CD14-positive monocyte (primary cell): ENCODE data around the gene IFNGR1. TPM values are rescaled to one million over a fixed set of nuclear protein-coding genes. Genes with fewer than 3 reads are reported as not detected.

Source experiments
- DNase-seq, 3 donors: peaks; one replicate each; pipeline ENCODE4 v3.0.0-alpha.2; 2011 to 2022
- H2AFZ ChIP-seq: 2 replicates; pipeline ENCODE4 v1.6.0; 2012; ENCODE audit warnings: mild to moderate bottlenecking, low read depth, low read length, inconsistent platforms; ENCODE audit not compliant: insufficient read depth, poor library complexity, severe bottlenecking
- H3K27ac ChIP-seq, 2 donors: 1 replicate in 1 of 2; 2 replicates in 1 of 2; pipeline ENCODE4 v1.5.1; 2012 to 2013; ENCODE audit warnings: low read length in 2 of 2, control low read depth in 1 of 2, inconsistent platforms in 1 of 2, low read depth in 1 of 2, mild to moderate bottlenecking in 1 of 2
- H3K27me3 ChIP-seq, 2 donors: one replicate each; pipeline versions ENCODE4 v1.6.0 to v1.6.1; 2011 to 2013; ENCODE audit warnings: low read length in 2 of 2; ENCODE audit not compliant: control insufficient read depth in 2 of 2, insufficient read depth in 2 of 2
- H3K36me3 ChIP-seq, 2 donors: replicated peaks in 1 of 2; 1 replicate in 1 of 2; 2 replicates in 1 of 2; pipeline versions ENCODE4 v1.5.1 to v1.6.1; 2012 to 2013; ENCODE audit warnings: low read length in 2 of 2, control low read depth in 1 of 2, inconsistent platforms in 1 of 2, mild to moderate bottlenecking in 1 of 2; ENCODE audit not compliant: insufficient read depth in 2 of 2, control insufficient read depth in 1 of 2
- H3K4me1 ChIP-seq, 2 donors: 1 replicate in 1 of 2; 2 replicates in 1 of 2; pipeline versions ENCODE4 v1.5.1 to v1.6.1; 2012 to 2013; ENCODE audit warnings: low read length in 2 of 2, control low read depth in 1 of 2, inconsistent platforms in 1 of 2, mild to moderate bottlenecking in 1 of 2, moderate library complexity in 1 of 2; ENCODE audit not compliant: insufficient read depth in 2 of 2, control insufficient read depth in 1 of 2
- H3K4me2 ChIP-seq: replicated peaks from 2 replicates; pipeline ENCODE3; 2012; ENCODE audit warnings: low read length, moderate library complexity, mild to moderate bottlenecking; ENCODE audit not compliant: poor library complexity, severe bottlenecking; ENCODE audit errors: extremely low read depth
- H3K4me3 ChIP-seq, 3 experiments: fragments of 200-600 bp in 1 of 3; sonication (generic) in 1 of 3; replicated peaks in 1 of 3; 1 replicate in 2 of 3; 2 replicates in 1 of 3; pipeline ENCODE4 v1.5.1; 2011 to 2013; ENCODE audit warnings: low read length in 3 of 3, mild to moderate bottlenecking in 3 of 3, control low read depth in 2 of 3, low read depth in 2 of 3, inconsistent platforms in 1 of 3, moderate library complexity in 1 of 3
- H3K79me2 ChIP-seq: 2 replicates; pipeline ENCODE4 v1.6.0; 2012; ENCODE audit warnings: mild to moderate bottlenecking, control low read depth, inconsistent platforms, low read length, moderate library complexity; ENCODE audit not compliant: insufficient read depth
- H3K9ac ChIP-seq: 2 replicates; pipeline ENCODE4 v1.6.0; 2017; ENCODE audit warnings: low read length, mild to moderate bottlenecking; ENCODE audit not compliant: insufficient read depth, poor library complexity, severe bottlenecking
- H3K9me3 ChIP-seq, 2 donors: replicated peaks in 1 of 2; 1 replicate in 1 of 2; 2 replicates in 1 of 2; pipeline versions ENCODE4 v1.5.1 to v1.6.1; 2012 to 2013; ENCODE audit warnings: low read length in 2 of 2, control low read depth in 1 of 2; ENCODE audit not compliant: control insufficient read depth in 1 of 2, insufficient read depth in 1 of 2
- H4K20me1 ChIP-seq: 2 replicates; pipeline ENCODE4 v1.6.0; 2012; ENCODE audit warnings: mild to moderate bottlenecking, low read length, control low read depth, moderate library complexity; ENCODE audit not compliant: insufficient read depth
- H3K27ac Mint-ChIP-seq, 7 donors: one replicate each; pipeline ENCODE4 v1.8.0; 2020; ENCODE audit warnings: mild to moderate bottlenecking in 7 of 7, mixed read lengths in 7 of 7, moderate library complexity in 6 of 7, inconsistent platforms in 2 of 7
- H3K27me3 Mint-ChIP-seq, 3 donors: one replicate each; pipeline ENCODE4 v1.8.0; 2021 to 2022; ENCODE audit warnings: low read depth in 3 of 3, mild to moderate bottlenecking in 3 of 3, mixed read lengths in 3 of 3, moderate library complexity in 3 of 3, inconsistent platforms in 1 of 3
- H3K36me3 Mint-ChIP-seq, 2 donors: one replicate each; pipeline ENCODE4 v1.8.0; 2020; ENCODE audit warnings: mixed read lengths in 2 of 2, inconsistent platforms in 1 of 2, mild to moderate bottlenecking in 1 of 2
- H3K4me1 Mint-ChIP-seq: one replicate; pipeline ENCODE4 v1.8.0; 2020; ENCODE audit warnings: mild to moderate bottlenecking, mixed read lengths
- H3K4me3 Mint-ChIP-seq, 2 donors: one replicate each; pipeline ENCODE4 v1.8.0; 2020; ENCODE audit warnings: mild to moderate bottlenecking in 2 of 2, mixed read lengths in 2 of 2, moderate library complexity in 1 of 2
- H3K9me3 Mint-ChIP-seq, 7 donors: one replicate each; pipeline ENCODE4 v1.8.0; 2020 to 2022; ENCODE audit warnings: mixed read lengths in 7 of 7, mild to moderate bottlenecking in 6 of 7, moderate library complexity in 6 of 7, inconsistent platforms in 2 of 7
- WGBS: methylation state at CpG from one replicate; pipeline ENCODE4 v1.1.5; 2013; ENCODE audit warnings: missing lambda C conversion rate; ENCODE audit not compliant: insufficient coverage; 5-methylcytosine and 5-hydroxymethylcytosine counted together
- intact Hi-C, 2 donors: fragments of 100-400 bp; cut with micrococcal nuclease; formaldehyde crosslinking; loops; one replicate each; pipeline versions ENCODE4 v1.15.0 to v1.15.1; 2023
- polyA plus RNA-seq, 3 donors: library from polyadenylated mRNA; depleted of rRNA in 1 of 3; unstranded in 2 of 3; stranded (reverse) in 1 of 3; fragments of 300-500 nt in 2 of 3; fragments of >200 nt in 1 of 3; fragmentation: Illumina TruSeq in 2 of 3; gene quantifications; 1 replicate in 2 of 3; 2 replicates in 1 of 3; pipeline ENCODE4 v1.2.3, GENCODE V29; 2012 to 2021
- TF ChIP-seq, protein P1 (sequence below): fragments of 200-600 bp; IDR thresholded peaks from one replicate; pipeline ENCODE4 v1.8.0; 2022; ENCODE audit warnings: antibody characterized with exemption, mild to moderate bottlenecking

Gene IFNGR1
- polyA plus RNA-seq, 3 donors, result 204 to 372 (median 364) TPM

DNA sequence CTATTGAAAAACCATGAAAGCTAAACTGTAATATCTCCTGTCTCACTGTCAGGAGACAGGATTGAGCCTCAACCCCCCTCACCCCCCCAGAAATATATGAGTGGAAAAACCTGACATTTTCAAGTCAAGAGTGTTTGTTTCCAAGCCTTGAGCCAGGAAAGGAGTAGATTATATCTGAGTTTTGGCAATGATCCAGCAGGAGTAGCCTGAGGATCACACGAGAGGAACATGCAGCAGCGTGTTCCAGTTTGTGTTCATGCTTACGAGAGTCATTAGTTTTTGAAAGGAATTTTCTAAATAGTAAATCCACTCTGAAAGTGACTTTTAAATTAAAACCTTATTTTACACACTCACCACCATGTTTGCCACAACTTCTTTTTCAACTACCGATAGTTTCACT is 61.6 kb downstream of the IFNGR1 start:
- intact Hi-C loops, result loop anchor here (5.0 to 10.0 kb wide), 4 partner anchors 47 to 157 kb away; partner anchors contain the start of gene IFNGR1 (in 1 of the 2)
- Histone ChIP-seq H3K9me3 (no peaks in the 10 kb centered on the region), H3K27me3 (no peaks in the 10 kb centered on the region), H3K79me2 (no peaks in the 10 kb centered on the region), H3K4me2 (no peak overlapping the region), H2AFZ (no peak overlapping the region), H3K4me3 (no peak overlapping the region), H3K36me3 (no peaks in the 10 kb centered on the region), H3K27ac (no peak overlapping the region), H3K9ac (no peak overlapping the region), H3K4me1 (peaks cover 39 to 63% of the 10 kb centered on the region in 2 donors), H4K20me1 (no peaks in the 10 kb centered on the region)
- DNase-seq, result no peak
- no peak overlapping the region for H3K4me3 Mint-ChIP-seq
- peaks cover 60% of the 10 kb centered on the region for H3K4me1 Mint-ChIP-seq
- H3K27me3 Mint-ChIP-seq, result peaks cover 2 to 4% (median 4%) of the 10 kb centered on the region in 3 donors
- peaks cover 0 to 1% of the 10 kb centered on the region in 2 donors for H3K36me3 Mint-ChIP-seq
- TF ChIP-seq, protein P1, sequence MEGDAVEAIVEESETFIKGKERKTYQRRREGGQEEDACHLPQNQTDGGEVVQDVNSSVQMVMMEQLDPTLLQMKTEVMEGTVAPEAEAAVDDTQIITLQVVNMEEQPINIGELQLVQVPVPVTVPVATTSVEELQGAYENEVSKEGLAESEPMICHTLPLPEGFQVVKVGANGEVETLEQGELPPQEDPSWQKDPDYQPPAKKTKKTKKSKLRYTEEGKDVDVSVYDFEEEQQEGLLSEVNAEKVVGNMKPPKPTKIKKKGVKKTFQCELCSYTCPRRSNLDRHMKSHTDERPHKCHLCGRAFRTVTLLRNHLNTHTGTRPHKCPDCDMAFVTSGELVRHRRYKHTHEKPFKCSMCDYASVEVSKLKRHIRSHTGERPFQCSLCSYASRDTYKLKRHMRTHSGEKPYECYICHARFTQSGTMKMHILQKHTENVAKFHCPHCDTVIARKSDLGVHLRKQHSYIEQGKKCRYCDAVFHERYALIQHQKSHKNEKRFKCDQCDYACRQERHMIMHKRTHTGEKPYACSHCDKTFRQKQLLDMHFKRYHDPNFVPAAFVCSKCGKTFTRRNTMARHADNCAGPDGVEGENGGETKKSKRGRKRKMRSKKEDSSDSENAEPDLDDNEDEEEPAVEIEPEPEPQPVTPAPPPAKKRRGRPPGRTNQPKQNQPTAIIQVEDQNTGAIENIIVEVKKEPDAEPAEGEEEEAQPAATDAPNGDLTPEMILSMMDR, result no peak
- peaks cover 0 to 3% (median 0%) of the 10 kb centered on the region in 7 donors for H3K9me3 Mint-ChIP-seq
- no peak overlapping the region for H3K27ac Mint-ChIP-seq
- WGBS, result 100% methylated on average over 1 of the region's 4 CpGs

- Mint-ChIP-seq H3K4me1 (peaks cover 53% of the 10 kb centered on the region), H3K36me3 (peaks cover 1 to 3% of the 10 kb centered on the region in 2 donors), H3K4me3 (no peak overlapping the region), H3K27ac (peak overlapping the region in 3 of 7 donors; percentile 10 to 70 (median 66)), H3K9me3 (peaks cover 0 to 1% (median 0%) of the 10 kb centered on the region in 7 donors), H3K27me3 (peaks cover 2 to 4% (median 4%) of the 10 kb centered on the region in 3 donors)
- Histone ChIP-seq H3K9ac (no peak overlapping the region), H3K36me3 (no peaks in the 10 kb centered on the region), H3K4me1 (peaks cover 33 to 54% of the 10 kb centered on the region in 2 donors), H4K20me1 (no peaks in the 10 kb centered on the region), H3K79me2 (no peaks in the 10 kb centered on the region), H3K4me3 (no peak overlapping the region), H3K27me3 (no peaks in the 10 kb centered on the region), H3K27ac (no peak overlapping the region), H2AFZ (no peak overlapping the region), H3K4me2 (no peak overlapping the region), H3K9me3 (no peaks in the 10 kb centered on the region)
- WGBS, result 100% methylated on average over 1 of the region's 1 CpG
- TF ChIP-seq, protein P1, result no peak
- intact Hi-C loops, result loop anchor here (5.0 to 10.0 kb wide), 4 partner anchors 48 to 158 kb away; partner anchors contain the start of gene IFNGR1 (in 1 of the 2)
- DNase-seq, result no peak
Measured at GRCh38 chr6:137156650-137157049, 62.5 kb downstream of the IFNGR1 start.
